ENCODE results near the gene BEAN1.

- TF ChIP-seq CTCF (conservative IDR thresholded peaks at IDR 0.05; ENCODE audit: low read depth, low read length), result no peak
- no peak for TF ChIP-seq EZH2 (IDR thresholded peaks at IDR 0.05; ENCODE audit: low read length, unreplicated experiment)
- TF ChIP-seq EZH2phosphoT487 (IDR thresholded peaks at IDR 0.05; ENCODE audit: borderline replicate concordance, low read length), result no peak
Observed at GRCh38 chr16:66511602-66512271, 84.6 kb downstream of the BEAN1 start.

Data from PC-3 (cell line).